ENCODE data around the gene PDE11A. TPM values are rescaled to one million over a fixed set of nuclear protein-coding genes. Genes with fewer than 3 reads are reported as not detected.
"Not testable (repeated sequence)": the region's sequence is repeated elsewhere in the genome, so short reads cannot be mapped to it uniquely, and the experiment has no call there.

Gene PDE11A
- total and polyA plus RNA-seq, 3 donors from 2014 or later: 2.2 to 7.8 (median 3.3) TPM

- H3K27me3 ChIP-seq: no peaks in the 10 kb centered on the region
- no peak overlapping the region for H3K27ac ChIP-seq
- no peak for DNase-seq
- H3K9me3 ChIP-seq: no peaks in the 10 kb centered on the region
- intact Hi-C loops (cut with DNase I; ENCODE audit: low total_unique reads): no loop called here
- 70 to 71% methylated on average over 4 of the region's 4 CpGs for WGBS, 2 donors
- H3K36me3 ChIP-seq (ENCODE audit: low read depth, missing control alignments): no peaks in the 10 kb centered on the region
- peaks cover 5% of the 10 kb centered on the region for H3K4me1 ChIP-seq
- TF ChIP-seq POLR2A (IDR thresholded peaks at IDR 0.05) (no peak), CTCF (IDR thresholded peaks at IDR 0.05) (no peak)
- no peak overlapping the region for H3K4me3 ChIP-seq
These were observed 275.7 kb downstream of the PDE11A start for GRCh38 chr2:177796654-177797415.

- Histone ChIP-seq H3K27ac (no peak overlapping the region), H3K4me1 (peaks cover 5% of the 10 kb centered on the region), H3K27me3 (no peaks in the 10 kb centered on the region), H3K4me3 (no peak overlapping the region), H3K36me3 (ENCODE audit: low read depth, missing control alignments) (no peaks in the 10 kb centered on the region), H3K9me3 (no peaks in the 10 kb centered on the region)
- intact Hi-C loops (cut with DNase I; ENCODE audit: low total_unique reads): no loop called here
- TF ChIP-seq POLR2A (IDR thresholded peaks at IDR 0.05) (no peak), CTCF (IDR thresholded peaks at IDR 0.05) (no peak)
- no peak for DNase-seq
- WGBS, 2 donors: 80 to 100% methylated on average over 2 of the region's 2 CpGs
These were observed 276.6 kb downstream of the PDE11A start for GRCh38 chr2:177796011-177796410.

- not testable (repeated sequence) for DNase-seq, H3K27ac ChIP-seq
- WGBS, 2 donors: 81 to 91% methylated on average over 6 of the region's 6 CpGs
These were observed 287.4 kb downstream of the PDE11A start for GRCh38 chr2:177785143-177785542.

DNA sequence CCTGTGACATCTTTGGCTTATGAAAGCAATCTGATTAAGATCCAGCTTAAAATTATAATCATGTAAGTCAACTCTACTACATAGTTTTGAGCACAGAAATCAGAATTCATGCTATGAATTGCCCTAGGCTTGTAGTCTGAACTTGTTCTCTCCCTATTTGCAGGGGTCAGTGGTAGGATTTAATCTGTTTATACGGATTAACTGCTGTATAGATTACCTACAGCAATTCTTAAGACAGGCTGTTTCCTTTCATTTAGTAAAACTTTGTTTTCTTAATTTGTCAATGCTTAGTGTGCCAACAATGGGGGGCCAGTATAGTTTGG, 287.9 kb downstream of the PDE11A start:
- TF ChIP-seq CTCF (IDR thresholded peaks at IDR 0.05): no peak
- no peak for TF ChIP-seq POLR2A (IDR thresholded peaks at IDR 0.05)
- intact Hi-C loops (cut with DNase I; ENCODE audit: low total_unique reads): no loop called here
- no peak for DNase-seq
- Histone ChIP-seq H3K27ac (no peak overlapping the region), H3K4me3 (no peak overlapping the region), H3K9me3 (no peaks in the 10 kb centered on the region), H3K27me3 (no peaks in the 10 kb centered on the region), H3K4me1 (no peaks in the 10 kb centered on the region), H3K36me3 (ENCODE audit: low read depth, missing control alignments) (no peaks in the 10 kb centered on the region)
- 60 to 75% methylated on average over 1 of the region's 1 CpG for WGBS, 2 donors

More at GRCh38 chr2:177785143-177785542, 287.4 kb downstream of the PDE11A start:
- intact Hi-C loops (cut with DNase I; ENCODE audit: low total_unique reads); H3K36me3 ChIP-seq (ENCODE audit: low read depth, missing control alignments); H3K9me3 ChIP-seq; H3K4me3 ChIP-seq; H3K27me3 ChIP-seq; H3K4me1 ChIP-seq: not testable (repeated sequence)

DNA sequence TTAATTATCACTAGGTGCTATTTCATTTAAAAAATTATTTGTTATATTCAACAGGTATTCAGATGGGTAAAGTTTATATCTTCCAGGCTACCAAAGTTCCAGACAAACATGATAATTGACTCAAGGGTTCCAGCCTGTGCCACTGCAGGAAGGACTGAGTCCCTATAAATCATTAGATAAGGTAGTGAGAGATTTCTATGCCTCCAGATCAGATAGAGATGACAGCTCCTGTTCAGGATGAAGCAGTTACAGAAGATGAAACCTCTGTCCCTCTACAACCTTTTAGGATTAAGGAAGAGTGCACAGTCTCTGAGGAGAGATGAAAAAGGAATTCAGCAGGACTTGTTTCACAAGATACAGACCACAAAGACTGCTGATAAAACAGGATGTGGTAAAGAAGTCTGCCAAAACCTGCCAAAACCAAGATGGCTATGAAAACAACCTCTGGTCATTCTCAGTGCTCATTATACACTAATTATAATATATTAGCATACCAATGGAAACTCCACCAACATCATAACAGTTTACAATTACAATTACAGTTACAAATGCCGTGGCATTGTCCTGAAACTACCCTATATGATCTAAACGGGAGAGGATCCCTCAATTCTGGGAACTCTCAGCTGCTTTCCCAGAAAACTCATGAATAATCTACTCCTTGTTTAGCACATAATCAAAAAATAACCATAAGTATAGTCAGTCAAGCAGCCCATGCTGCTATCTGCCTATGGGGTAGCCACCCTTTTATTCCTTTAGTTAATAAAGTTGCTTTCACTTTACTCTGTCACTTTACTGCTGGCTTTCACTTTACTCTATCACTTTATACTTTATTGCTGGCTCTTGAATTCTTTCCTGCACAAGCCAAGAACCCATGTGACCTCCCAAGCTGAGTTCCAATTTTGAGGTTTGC, 288.5 kb downstream of the PDE11A start:
- 57 to 61% methylated on average over 2 of the region's 2 CpGs for WGBS, 2 donors
- Histone ChIP-seq H3K4me3 (no peak overlapping the region), H3K27ac (no peak overlapping the region), H3K27me3 (no peaks in the 10 kb centered on the region), H3K4me1 (no peaks in the 10 kb centered on the region), H3K36me3 (ENCODE audit: low read depth, missing control alignments) (no peaks in the 10 kb centered on the region), H3K9me3 (no peaks in the 10 kb centered on the region)
- TF ChIP-seq POLR2A (IDR thresholded peaks at IDR 0.05): no peak
- no peak for TF ChIP-seq CTCF (IDR thresholded peaks at IDR 0.05)
- no peak for DNase-seq
- intact Hi-C loops (cut with DNase I; ENCODE audit: low total_unique reads): no loop called here
